A673 (cell line): Measurements from ENCODE around the gene SMCO3. TPM values are rescaled to one million over a fixed set of nuclear protein-coding genes. Genes with fewer than 3 reads are reported as not detected.

ENCODE experiments used
- BruUV-seq: library from RNA; stranded (reverse); fragments of 400-500 nt; replicated peaks from 2 replicates; lab custom pipeline; 2021; lab: Mats Ljungman, UMichigan
- CTCF ChIA-PET: fragments of 300-600 bp; sonication (Branson Sonifier 250); formaldehyde crosslinking; loops from one replicate; lab custom pipeline; 2022; ENCODE audit warnings: antibody characterized with exemption; lab: Charles Lee
- POLR2A ChIA-PET: fragments of 300-600 bp; sonication (Branson Sonifier 250); formaldehyde crosslinking; loops from one replicate; lab custom pipeline; 2022; ENCODE audit warnings: antibody characterized with exemption; ENCODE audit not compliant: low non-redundant PET; lab: Charles Lee
- DNase-seq: peaks from one replicate; pipeline ENCODE4 v3.0.0-alpha.2; 2015; ENCODE audit warnings: low spot score
- H3K27ac ChIP-seq: fragments of 200-600 bp; sonication (generic); 2 replicates; pipeline ENCODE4 v1.5.1; 2016; ENCODE audit warnings: mixed run types, low read depth, mild to moderate bottlenecking, mixed read lengths, antibody characterized with exemption, low read length; ENCODE audit not compliant: poor library complexity, severe bottlenecking
- H3K27me3 ChIP-seq: fragments of 200-600 bp; sonication (generic); replicated peaks from 2 replicates; pipeline ENCODE4 v1.6.1; 2017; ENCODE audit warnings: mixed run types, low read depth, mild to moderate bottlenecking, mixed read lengths, antibody characterized with exemption, low read length; ENCODE audit not compliant: insufficient read depth, poor library complexity
- H3K36me3 ChIP-seq: fragments of 200-600 bp; sonication (generic); 2 replicates; pipeline ENCODE4 v1.6.1; 2016; ENCODE audit warnings: mixed run types, mild to moderate bottlenecking, mixed read lengths, antibody characterized with exemption, low read length; ENCODE audit not compliant: insufficient read depth, poor library complexity, severe bottlenecking
- H3K4me1 ChIP-seq: fragments of 200-600 bp; sonication (generic); 2 replicates; pipeline ENCODE4 v1.6.1; 2017; ENCODE audit warnings: mixed run types, mild to moderate bottlenecking, mixed read lengths, antibody characterized with exemption, low read length; ENCODE audit not compliant: insufficient read depth, poor library complexity, severe bottlenecking
- H3K4me3 ChIP-seq: fragments of 200-600 bp; sonication (generic); 2 replicates; pipeline ENCODE4 v1.5.1; 2016; ENCODE audit warnings: low read depth, mixed run types, mild to moderate bottlenecking, mixed read lengths, low read length; ENCODE audit not compliant: poor library complexity, severe bottlenecking
- H3K9me3 ChIP-seq: fragments of 200-600 bp; sonication (generic); 2 replicates; pipeline ENCODE4 v1.6.1; 2016; ENCODE audit warnings: mixed run types, low read depth, mild to moderate bottlenecking, mixed read lengths, antibody characterized with exemption, low read length; ENCODE audit not compliant: poor library complexity, severe bottlenecking
- EZH2 ChIP-seq: fragments of 200-600 bp; sonication (generic); IDR thresholded peaks from 2 replicates; pipeline ENCODE4 v1.6.1; 2017; ENCODE audit warnings: borderline replicate concordance, low read depth, mild to moderate bottlenecking, mixed read lengths, antibody characterized with exemption, low read length; ENCODE audit not compliant: poor library complexity, severe bottlenecking
- intact Hi-C: fragments of 100-400 bp; cut with micrococcal nuclease; formaldehyde crosslinking; loops from one replicate; pipeline ENCODE4 v1.10.0; 2022; ENCODE audit not compliant: unreplicated experiment
- total RNA-seq: library from RNA; stranded (reverse); gene quantifications from 2 replicates; pipeline ENCODE4 v1.2.3, GENCODE V29; 2021
- TF ChIP-seq, protein P1 (sequence below): fragments of 300-800, 200-600 bp; sonication (generic); conservative IDR thresholded peaks from 2 replicates; pipeline ENCODE4 v1.5.1; 2017; ENCODE audit warnings: low read depth, mild to moderate bottlenecking, antibody characterized with exemption, low read length, moderate library complexity, mixed read lengths

The SMCO3 gene
- total RNA-seq, 1 experiment from 2014 or later = not detected

DNA sequence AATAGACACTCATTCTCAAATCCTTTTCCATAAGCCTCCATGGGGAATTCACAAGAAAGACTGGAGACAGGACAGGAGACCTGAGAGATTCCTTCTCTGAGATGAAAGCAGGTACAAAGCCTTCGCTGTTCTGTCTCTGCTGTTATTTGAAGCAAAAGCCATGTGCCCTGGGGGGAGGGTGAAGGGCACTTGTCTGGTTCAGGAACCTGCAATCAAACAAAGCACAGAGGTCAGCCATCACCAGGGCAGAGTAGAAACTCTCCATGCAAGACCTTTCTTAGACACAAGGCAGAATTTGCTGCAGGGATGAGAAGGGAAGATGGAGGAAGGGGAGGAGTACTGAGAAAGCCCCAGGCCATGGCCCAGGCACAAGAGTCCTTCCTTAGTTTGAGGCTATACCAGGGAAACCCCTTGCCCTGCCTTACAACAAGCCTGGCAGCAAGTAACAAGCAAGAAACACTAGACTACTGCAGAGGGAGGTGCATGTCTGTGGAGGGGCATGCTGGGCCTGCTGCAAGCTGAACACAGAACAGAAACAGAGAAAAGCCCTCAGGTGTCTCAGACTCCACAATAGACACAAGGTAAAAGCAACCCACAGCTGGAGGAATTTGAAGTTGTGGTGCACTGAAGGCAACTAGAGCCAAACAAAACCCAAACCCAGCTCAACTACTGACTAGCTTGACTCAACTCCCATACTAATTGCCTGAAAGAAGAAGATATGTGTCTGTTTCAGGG is 37.1 kb upstream of the SMCO3 start:
- H3K27ac ChIP-seq = no peak overlapping the region
- POLR2A ChIA-PET = no interaction called here
- no peaks in the 10 kb centered on the region for H3K27me3 ChIP-seq
- intact Hi-C loops = no loop called here
- CTCF ChIA-PET = no interaction called here
- no peaks in the 10 kb centered on the region for H3K4me1 ChIP-seq
- no TSS peak for BruUV-seq
- H3K9me3 ChIP-seq = no peaks in the 10 kb centered on the region
- no peak for DNase-seq
- H3K36me3 ChIP-seq = no peaks in the 10 kb centered on the region
- no peak overlapping the region for H3K4me3 ChIP-seq
- TF ChIP-seq, protein P1, sequence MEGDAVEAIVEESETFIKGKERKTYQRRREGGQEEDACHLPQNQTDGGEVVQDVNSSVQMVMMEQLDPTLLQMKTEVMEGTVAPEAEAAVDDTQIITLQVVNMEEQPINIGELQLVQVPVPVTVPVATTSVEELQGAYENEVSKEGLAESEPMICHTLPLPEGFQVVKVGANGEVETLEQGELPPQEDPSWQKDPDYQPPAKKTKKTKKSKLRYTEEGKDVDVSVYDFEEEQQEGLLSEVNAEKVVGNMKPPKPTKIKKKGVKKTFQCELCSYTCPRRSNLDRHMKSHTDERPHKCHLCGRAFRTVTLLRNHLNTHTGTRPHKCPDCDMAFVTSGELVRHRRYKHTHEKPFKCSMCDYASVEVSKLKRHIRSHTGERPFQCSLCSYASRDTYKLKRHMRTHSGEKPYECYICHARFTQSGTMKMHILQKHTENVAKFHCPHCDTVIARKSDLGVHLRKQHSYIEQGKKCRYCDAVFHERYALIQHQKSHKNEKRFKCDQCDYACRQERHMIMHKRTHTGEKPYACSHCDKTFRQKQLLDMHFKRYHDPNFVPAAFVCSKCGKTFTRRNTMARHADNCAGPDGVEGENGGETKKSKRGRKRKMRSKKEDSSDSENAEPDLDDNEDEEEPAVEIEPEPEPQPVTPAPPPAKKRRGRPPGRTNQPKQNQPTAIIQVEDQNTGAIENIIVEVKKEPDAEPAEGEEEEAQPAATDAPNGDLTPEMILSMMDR = no peak
- no peak for TF ChIP-seq EZH2

DNA sequence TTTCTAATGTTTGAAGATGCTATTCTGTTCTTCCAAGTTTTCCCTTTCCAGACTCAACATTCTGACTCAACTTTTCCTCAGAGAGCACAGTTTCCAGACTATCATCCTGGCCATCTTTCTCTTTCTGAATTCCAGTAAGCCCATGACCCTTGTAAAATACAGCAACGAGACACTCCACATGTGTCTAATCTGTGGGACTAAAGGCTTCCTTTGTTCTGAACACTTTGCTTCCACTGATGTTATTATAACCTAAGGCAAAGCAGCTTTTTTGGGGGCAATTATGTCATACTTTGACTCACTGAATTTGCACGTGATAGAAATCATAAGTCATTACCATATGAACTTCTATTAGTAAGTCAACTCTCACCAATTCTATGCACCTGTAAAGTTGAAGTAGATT is 35.7 kb upstream of the SMCO3 start:
- intact Hi-C loops = loop anchor here (5.0 to 10.0 kb wide), 3 partner anchors 305 to 418 kb away; partner anchors contain the start of gene RERG
- Histone ChIP-seq H3K36me3 (no peaks in the 10 kb centered on the region), H3K27me3 (no peaks in the 10 kb centered on the region), H3K4me3 (no peak overlapping the region), H3K4me1 (no peaks in the 10 kb centered on the region), H3K9me3 (no peaks in the 10 kb centered on the region), H3K27ac (no peak overlapping the region)
- ChIA-PET POLR2A (no interaction called here), CTCF (no interaction called here)
- no peak for TF ChIP-seq EZH2
- TF ChIP-seq, protein P1 = no peak
- no peak for DNase-seq
- BruUV-seq = no TSS peak

DNA sequence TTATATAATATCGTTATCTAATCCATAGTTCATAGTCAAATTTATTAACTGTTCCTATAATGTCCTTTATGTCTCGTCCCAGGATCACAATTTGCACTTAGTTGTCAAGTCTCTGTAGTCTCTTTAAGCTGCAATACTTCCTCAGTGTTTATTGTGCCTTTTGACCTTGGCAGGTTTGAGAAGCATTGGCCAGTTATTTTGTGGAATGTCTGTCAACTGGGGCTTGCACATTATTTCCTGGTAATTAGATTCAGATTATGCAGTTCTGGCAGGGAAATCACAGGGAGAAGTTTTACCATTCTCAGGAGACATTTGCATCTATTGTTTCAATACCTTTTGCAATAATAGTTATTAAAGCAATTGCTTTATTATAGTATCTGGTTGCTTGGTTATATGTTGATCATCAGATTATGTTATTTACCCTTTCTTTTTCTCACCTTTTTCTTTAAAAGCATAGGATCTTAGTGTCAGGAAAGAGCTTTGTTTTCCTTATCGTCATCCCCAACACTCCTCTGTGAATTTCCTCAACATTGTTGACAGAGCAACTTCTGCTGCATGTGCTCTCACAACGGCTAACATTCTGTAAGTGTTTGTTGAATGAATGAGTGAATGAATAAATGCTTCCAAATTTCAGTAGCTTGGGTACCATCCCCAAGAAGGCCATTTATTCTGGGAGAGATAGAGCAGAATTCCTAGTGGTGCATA is 33.0 kb upstream of the SMCO3 start:
- Histone ChIP-seq H3K36me3 (no peaks in the 10 kb centered on the region), H3K27ac (no peak overlapping the region), H3K4me1 (no peaks in the 10 kb centered on the region), H3K9me3 (no peaks in the 10 kb centered on the region), H3K27me3 (no peaks in the 10 kb centered on the region), H3K4me3 (no peak overlapping the region)
- CTCF ChIA-PET = interaction anchor here (2.0 kb wide), 1 partner anchor 148 kb away, joined by 11 read pairs; no protein-coding TSS in a partner anchor
- TF ChIP-seq, protein P1 = no peak
- TF ChIP-seq EZH2 = no peak
- intact Hi-C loops = loop anchor here (5.0 to 10.0 kb wide), 3 partner anchors 308 to 420 kb away; partner anchors contain the start of gene RERG
- no peak for DNase-seq
- BruUV-seq = no TSS peak
- POLR2A ChIA-PET = no interaction called here
